ENCODE results near the gene MFN2. TPM values are rescaled to one million over a fixed set of nuclear protein-coding genes. Genes with fewer than 3 reads are reported as not detected.
"Not testable (repeated sequence)": the region's sequence is repeated elsewhere in the genome, so short reads cannot be mapped to it uniquely, and the experiment has no call there.

The MFN2 gene
- total RNA-seq, 4 donors from 2014 or later = 104 to 125 (median 111) TPM

GRCh38 chr1:11938722-11939526 lies 41.3 kb upstream of the MFN2 start:
- intact Hi-C loops (cut with DNase I; ENCODE audit: low total_unique reads) = no loop called here
- 57 to 63% methylated on average over 13 to 15 of the region's 15 CpGs for WGBS, 2 donors
- DNase-seq (ENCODE audit: low spot score in 2 of 2) = no peak
- TF ChIP-seq POLR2A (IDR thresholded peaks at IDR 0.05) = no peak
- TF ChIP-seq, protein P1, sequence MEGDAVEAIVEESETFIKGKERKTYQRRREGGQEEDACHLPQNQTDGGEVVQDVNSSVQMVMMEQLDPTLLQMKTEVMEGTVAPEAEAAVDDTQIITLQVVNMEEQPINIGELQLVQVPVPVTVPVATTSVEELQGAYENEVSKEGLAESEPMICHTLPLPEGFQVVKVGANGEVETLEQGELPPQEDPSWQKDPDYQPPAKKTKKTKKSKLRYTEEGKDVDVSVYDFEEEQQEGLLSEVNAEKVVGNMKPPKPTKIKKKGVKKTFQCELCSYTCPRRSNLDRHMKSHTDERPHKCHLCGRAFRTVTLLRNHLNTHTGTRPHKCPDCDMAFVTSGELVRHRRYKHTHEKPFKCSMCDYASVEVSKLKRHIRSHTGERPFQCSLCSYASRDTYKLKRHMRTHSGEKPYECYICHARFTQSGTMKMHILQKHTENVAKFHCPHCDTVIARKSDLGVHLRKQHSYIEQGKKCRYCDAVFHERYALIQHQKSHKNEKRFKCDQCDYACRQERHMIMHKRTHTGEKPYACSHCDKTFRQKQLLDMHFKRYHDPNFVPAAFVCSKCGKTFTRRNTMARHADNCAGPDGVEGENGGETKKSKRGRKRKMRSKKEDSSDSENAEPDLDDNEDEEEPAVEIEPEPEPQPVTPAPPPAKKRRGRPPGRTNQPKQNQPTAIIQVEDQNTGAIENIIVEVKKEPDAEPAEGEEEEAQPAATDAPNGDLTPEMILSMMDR (IDR thresholded peaks at IDR 0.05) = no peak
- H3K4me3 ChIP-seq (ENCODE audit: low read depth, poor library complexity, severe bottlenecking) = no peak overlapping the region

GRCh38 chr1:11939794-11940193 lies 40.5 kb upstream of the MFN2 start:
- DNase-seq (ENCODE audit: low spot score in 2 of 2); intact Hi-C loops (cut with DNase I; ENCODE audit: low total_unique reads); H3K4me3 ChIP-seq (ENCODE audit: low read depth, poor library complexity, severe bottlenecking): not testable (repeated sequence)
- WGBS, 2 donors = 94 to 95% methylated on average over 7 of the region's 7 CpGs

- intact Hi-C loops (cut with DNase I; ENCODE audit: low total_unique reads) = no loop called here
- no peak overlapping the region for H3K4me3 ChIP-seq (ENCODE audit: low read depth, poor library complexity, severe bottlenecking)
- 66 to 77% methylated on average over 9 of the region's 9 CpGs for WGBS, 2 donors
- TF ChIP-seq, protein P1 (IDR thresholded peaks at IDR 0.05) = no peak
- TF ChIP-seq POLR2A (IDR thresholded peaks at IDR 0.05) = no peak
- DNase-seq (ENCODE audit: low spot score in 2 of 2) = no peak
Observed at GRCh38 chr1:11940260-11940921, 39.9 kb upstream of the MFN2 start.

DNA sequence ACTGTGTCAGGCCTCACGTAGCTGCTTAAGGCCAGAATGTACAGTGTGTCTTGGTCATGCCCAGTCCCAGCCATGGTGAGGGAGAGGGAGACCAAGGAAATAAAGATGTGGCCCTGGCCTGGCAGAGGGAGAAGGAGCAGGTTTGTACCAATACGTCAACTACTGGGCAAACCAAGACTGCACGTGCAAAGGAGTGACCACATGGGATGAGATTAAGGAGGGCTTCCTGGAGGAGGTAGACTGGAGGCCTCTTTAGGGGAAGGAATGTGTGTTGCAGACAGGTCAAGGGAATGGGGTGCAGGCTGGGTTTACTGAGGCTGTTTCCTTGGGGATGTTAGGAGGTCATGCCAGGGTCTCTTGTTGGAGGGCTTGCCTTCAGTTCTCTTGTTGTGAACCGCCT lies 38.0 kb upstream of the MFN2 start:
- intact Hi-C loops (cut with DNase I; ENCODE audit: low total_unique reads) = no loop called here

GRCh38 chr1:11943619-11944018 lies 36.6 kb upstream of the MFN2 start:
- WGBS, 2 donors = 79 to 94% methylated on average over 4 of the region's 4 CpGs
- no peak overlapping the region for H3K4me3 ChIP-seq (ENCODE audit: low read depth, poor library complexity, severe bottlenecking)
- intact Hi-C loops (cut with DNase I; ENCODE audit: low total_unique reads) = no loop called here
- DNase-seq (ENCODE audit: low spot score in 2 of 2) = no peak
- no peak for TF ChIP-seq POLR2A (IDR thresholded peaks at IDR 0.05)
- TF ChIP-seq, protein P1 (IDR thresholded peaks at IDR 0.05) = no peak

More for the DNA sequence above, 38.0 kb upstream of the MFN2 start:
- DNase-seq (ENCODE audit: low spot score in 2 of 2) = no peak
- TF ChIP-seq, protein P1 (IDR thresholded peaks at IDR 0.05) = no peak
- no peak for TF ChIP-seq POLR2A (IDR thresholded peaks at IDR 0.05)
- no peak overlapping the region for H3K4me3 ChIP-seq (ENCODE audit: low read depth, poor library complexity, severe bottlenecking)
- 88 to 94% methylated on average over 4 of the region's 4 CpGs for WGBS, 2 donors

DNA sequence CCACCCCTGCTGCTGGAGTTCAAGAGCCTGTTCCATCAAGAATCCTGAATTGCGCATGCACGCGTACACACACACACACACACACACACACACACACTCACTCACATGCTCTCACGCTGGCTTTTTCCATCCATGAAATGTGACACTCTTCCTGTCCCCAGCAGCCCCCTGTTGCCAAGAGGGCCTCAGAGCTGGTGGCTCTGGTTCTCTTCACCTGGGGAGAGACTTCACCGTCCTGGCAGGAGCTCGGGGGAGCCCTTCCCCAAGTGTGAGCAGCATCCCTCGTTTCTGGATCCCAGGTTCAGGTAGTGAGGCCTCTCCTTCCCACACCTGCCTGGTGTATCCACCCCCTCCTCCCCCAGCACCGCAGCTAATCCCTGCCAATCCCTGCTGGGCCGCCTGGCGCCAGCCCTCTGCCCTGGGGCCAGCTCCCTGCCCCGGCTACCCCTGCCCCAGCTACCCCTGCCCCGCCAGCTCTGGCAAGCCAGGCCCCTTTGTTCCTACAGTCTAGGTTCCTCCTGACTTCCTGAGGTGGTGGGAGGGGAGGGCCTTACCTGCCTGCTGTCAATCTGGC lies 35.8 kb upstream of the MFN2 start:
- TF ChIP-seq, protein P1 (IDR thresholded peaks at IDR 0.05) = no peak
- TF ChIP-seq POLR2A (IDR thresholded peaks at IDR 0.05) = no peak
- H3K4me3 ChIP-seq (ENCODE audit: low read depth, poor library complexity, severe bottlenecking) = no peak overlapping the region
- intact Hi-C loops (cut with DNase I; ENCODE audit: low total_unique reads) = no loop called here
- WGBS, 2 donors = 63 to 69% methylated on average over 12 of the region's 12 CpGs
- DNase-seq (ENCODE audit: low spot score in 2 of 2) = no peak
